GM18498 (cell line): Measurements from ENCODE around the gene OXA1L.
A peak's percentile ranks its signal among the peaks of the same experiment; 100 is the strongest.
"Not testable (repeated sequence)": the region's sequence is repeated elsewhere in the genome, so short reads cannot be mapped to it uniquely, and the experiment has no call there.

ENCODE experiments used
- ATAC-seq: cut with Tn5 transposase; IDR thresholded peaks from one replicate; pipeline ENCODE4 v1.9.1; 2021; ENCODE audit warnings: mild to moderate bottlenecking, moderate library complexity; ENCODE audit not compliant: unreplicated experiment

The OXA1L gene

GRCh38 chr14:22766457-22767322, at the start of gene OXA1L:
OXA1L (plus strand) TSS chr14:22766688; CDS start chr14:22766702, 14 bp downstream.
- ATAC-seq, result peak; percentile 79

GRCh38 chr14:22718091-22718490, 48.4 kb upstream of the OXA1L start:
- ATAC-seq, result no peak

DNA sequence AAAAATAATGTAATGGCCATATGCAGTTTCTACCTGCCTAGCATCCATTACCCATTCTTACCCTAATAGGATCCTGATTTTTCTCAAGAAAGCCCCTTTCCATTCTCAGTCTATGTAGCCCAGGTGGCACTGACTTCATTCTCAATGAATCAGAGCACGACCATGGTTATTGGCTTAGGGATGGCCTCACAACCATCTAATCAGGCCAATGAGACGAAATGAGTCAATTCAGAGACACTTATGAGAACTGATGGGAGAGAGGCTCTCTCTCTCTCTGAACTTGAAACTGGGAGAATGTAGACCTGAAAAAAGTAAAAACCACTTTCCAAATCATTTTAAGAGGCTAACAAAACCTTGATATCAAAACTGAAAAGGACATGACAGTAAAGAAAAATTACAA, 45.3 kb upstream of the OXA1L start:
- ATAC-seq, result no peak

- no peak for ATAC-seq
These were observed 42.7 kb upstream of the OXA1L start for GRCh38 chr14:22723815-22724214.

GRCh38 chr14:22724847-22725246, 41.6 kb upstream of the OXA1L start:
- not testable (repeated sequence) for ATAC-seq

DNA sequence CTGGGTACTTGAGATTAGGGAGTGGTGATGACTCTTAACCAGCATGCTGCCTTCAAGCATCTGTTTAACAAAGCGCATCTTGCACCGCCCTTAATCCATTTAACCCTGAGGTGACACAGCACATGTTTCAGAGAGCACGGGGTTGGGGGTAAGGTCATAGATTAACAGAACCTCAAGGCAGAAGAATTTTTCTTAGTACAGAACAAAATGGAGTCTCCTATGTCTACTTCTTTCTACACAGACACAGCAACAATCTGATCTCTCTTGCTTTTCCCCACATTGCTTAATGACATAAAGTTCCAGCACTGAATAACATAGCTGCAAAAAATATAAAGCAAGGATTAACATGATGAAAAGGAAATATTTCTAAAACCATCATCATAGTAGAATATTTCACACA, 41.1 kb upstream of the OXA1L start:
- not testable (repeated sequence) for ATAC-seq

GRCh38 chr14:22726012-22726411, 40.5 kb upstream of the OXA1L start:
- ATAC-seq, result no peak

GRCh38 chr14:22732062-22732461, 34.4 kb upstream of the OXA1L start:
- not testable (repeated sequence) for ATAC-seq

DNA sequence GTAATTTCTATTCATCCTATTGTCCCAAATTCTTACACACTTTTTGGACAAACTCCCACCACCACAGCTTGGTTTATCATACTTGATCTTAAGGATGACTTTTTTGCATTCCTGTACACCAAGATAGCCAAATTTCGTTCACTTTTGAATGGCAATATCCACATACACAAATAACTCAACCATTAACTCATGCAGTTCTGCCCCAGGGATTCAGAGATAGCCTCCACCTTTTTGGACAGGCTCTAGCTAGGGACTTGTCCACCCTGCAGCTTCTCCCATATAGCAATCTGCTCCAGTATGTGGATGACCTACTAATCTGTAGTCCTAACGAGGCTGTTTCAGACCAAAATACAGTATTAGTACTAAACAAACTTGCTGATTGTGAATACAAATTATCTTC, 32.7 kb upstream of the OXA1L start:
- no peak for ATAC-seq

- no peak for ATAC-seq
These were observed 31.4 kb upstream of the OXA1L start for GRCh38 chr14:22735096-22735495.

DNA sequence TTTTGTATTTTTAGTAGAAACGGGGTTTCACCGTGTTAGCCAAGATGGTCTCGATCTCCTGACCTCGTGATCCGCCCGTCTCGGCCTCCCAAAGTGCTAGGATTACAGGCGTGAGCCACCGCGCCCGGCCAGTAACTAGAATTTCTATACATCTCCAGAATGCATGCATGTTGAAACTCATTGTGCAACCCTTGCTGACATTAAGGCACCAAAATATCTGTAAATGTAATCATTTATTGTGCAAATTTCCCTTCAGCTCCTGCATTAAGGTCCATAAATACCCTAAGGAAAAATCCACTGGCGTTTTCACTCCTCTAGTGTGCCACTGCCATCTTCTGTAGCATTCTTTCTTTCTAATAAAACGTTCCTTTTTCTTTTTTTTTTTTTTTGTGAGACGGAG, 30.1 kb upstream of the OXA1L start:
- ATAC-seq, result not testable (repeated sequence)

DNA sequence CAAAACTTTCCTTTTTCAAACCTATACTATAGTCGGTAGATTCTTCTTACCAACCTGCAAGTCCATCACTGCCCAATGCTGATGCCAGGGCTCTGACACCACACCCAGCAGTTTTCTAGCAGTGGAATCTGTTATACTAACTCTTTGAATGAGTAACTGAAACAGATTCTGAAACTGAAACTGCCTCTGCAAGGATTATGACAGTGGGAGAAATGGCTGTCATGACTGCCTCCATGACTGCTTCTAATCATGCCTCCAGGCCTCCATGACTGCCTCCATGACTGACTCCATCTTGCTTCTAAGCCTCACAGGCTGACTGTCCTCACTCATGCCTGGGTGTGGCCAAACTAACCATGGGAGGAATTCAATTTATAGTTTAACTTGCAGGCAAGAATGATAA, 29.4 kb upstream of the OXA1L start:
- peak; percentile 75 for ATAC-seq

- ATAC-seq, result no peak
These were observed 27.1 kb upstream of the OXA1L start for GRCh38 chr14:22739423-22739822.

GRCh38 chr14:22740020-22740419, 26.5 kb upstream of the OXA1L start:
- ATAC-seq, result no peak

- ATAC-seq, result no peak
These were observed 18.7 kb upstream of the OXA1L start for GRCh38 chr14:22747769-22748168.

GRCh38 chr14:22748206-22748605, 18.3 kb upstream of the OXA1L start:
- no peak for ATAC-seq

- ATAC-seq, result no peak
These were observed 17.8 kb upstream of the OXA1L start for GRCh38 chr14:22748631-22749068.

DNA sequence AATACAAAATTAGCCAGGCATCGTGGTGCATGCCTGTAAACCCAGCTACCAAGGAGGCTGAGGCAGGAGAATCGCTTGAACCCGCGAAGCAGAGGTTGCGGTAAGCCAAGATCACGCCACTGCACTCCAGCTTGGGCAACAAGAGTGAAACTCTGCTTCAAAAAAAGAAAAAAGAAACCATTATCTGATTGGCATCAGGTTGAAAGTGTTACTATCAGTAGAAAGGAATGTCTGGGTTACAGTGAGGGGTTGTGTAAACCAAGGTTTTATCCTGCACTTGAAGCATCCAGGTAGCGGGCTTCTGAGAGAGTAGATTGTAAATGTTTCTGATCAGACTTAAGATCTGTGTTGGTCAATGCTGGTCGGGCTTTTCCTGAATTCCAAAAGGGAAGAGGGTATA, 14.1 kb upstream of the OXA1L start:
- ATAC-seq, result no peak

GRCh38 chr14:22753586-22753985, 12.9 kb upstream of the OXA1L start:
- ATAC-seq, result no peak

DNA sequence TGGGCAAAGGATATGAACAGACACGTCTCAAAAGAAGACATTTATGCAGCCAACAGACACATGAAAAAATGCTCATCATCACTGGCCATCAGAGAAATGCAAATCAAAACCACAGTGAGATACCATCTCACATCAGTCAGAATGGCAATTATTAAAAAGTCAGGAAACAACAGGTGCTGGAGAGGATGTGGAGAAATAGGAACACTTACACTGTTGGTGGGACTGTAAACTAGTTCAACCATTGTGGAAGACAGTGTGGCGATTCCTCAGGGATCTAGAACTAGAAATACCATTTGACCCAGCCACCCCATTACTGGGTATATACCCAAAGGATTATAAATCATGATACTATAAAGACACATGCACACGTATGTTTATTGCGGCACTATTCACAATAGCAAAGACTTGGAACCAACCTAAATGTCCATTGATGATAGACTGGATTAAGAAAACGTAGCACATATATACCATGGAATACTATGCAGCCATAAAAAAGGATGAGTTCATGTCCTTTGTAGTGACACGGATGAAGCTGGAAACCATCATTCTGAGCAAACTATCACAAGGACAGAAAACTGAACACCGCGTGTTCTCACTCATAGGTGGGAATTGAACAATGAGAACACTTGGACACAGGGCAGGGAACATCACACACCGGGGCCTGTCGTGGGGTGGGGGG, 8.4 kb upstream of the OXA1L start:
- ATAC-seq, result not testable (repeated sequence)

DNA sequence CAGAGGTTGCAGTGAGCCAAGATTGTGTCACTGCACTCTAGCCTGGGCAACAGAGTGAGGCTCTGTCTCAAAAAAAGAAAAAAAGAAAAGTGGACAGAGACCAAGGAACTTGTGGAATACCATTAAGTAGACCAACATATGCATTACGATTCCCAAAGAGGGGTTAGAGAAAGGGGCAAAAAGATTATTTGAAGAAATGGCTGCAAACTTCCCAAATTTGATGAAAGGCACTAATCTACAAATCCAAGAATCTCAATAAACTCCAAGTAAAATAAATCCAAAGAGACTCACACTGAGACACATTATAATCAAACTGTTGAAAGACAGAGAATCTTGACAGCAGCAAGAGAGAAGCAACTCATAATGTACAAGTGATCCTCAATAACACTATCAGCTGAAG, 4.8 kb upstream of the OXA1L start:
- no peak for ATAC-seq

DNA sequence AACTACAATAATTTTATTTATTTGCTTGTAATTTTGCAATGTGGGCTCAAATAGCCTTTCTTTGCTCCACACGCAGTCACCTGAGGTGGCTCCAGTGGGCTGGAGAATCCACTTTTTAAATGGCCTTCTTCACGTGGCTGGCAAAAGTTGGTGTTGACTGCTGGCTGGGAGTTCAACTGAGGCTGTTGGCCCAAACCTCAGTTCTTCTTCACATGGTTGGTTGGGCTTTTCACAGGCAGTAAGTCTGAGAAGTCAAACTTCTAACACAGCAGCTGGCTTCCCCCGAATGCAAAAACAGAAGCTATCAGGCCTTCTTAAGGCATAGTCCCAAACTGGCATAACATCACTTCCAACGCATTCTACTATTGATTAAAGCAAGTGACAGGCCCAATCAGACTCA, 2.1 kb upstream of the OXA1L start:
- no peak for ATAC-seq
